PC-9 (cell line): Measurements from ENCODE around the gene UST. TPM values are rescaled to one million over a fixed set of nuclear protein-coding genes. Genes with fewer than 3 reads are reported as not detected.

ENCODE experiments used
- BruUV-seq: library from RNA; stranded (reverse); fragments of 400-500 nt; replicated peaks from 2 replicates; lab custom pipeline; 2021; lab: Mats Ljungman, UMichigan
- CTCF ChIA-PET: fragments of 300-600 bp; sonication (Branson Sonifier 250); formaldehyde crosslinking; loops from one replicate; lab custom pipeline; 2022; ENCODE audit warnings: antibody characterized with exemption; lab: Charles Lee
- POLR2A ChIA-PET: fragments of 300-600 bp; sonication (Branson Sonifier 250); formaldehyde crosslinking; loops from one replicate; lab custom pipeline; 2022; ENCODE audit warnings: antibody characterized with exemption; ENCODE audit not compliant: unreplicated experiment; lab: Charles Lee
- DNase-seq, 2 experiments: peaks; one replicate each; pipeline versions ENCODE4 v3.0.0 to v3.0.0-alpha.2; 2015 to 2022; ENCODE audit warnings: mixed read lengths in 1 of 2
- H2AFZ ChIP-seq: fragments of 200-600 bp; sonication (generic); 2 replicates; pipeline ENCODE4 v1.8.1; 2017; ENCODE audit warnings: antibody characterized with exemption
- H3F3A ChIP-seq: fragments of 200-600 bp; sonication (generic); 2 replicates; pipeline ENCODE4 v1.8.1; 2017; ENCODE audit warnings: antibody characterized with exemption, mild to moderate bottlenecking, low read depth; ENCODE audit not compliant: insufficient read depth
- H3K27ac ChIP-seq: fragments of 200-600 bp; sonication (generic); 2 replicates; pipeline ENCODE4 v1.6.1; 2016; ENCODE audit warnings: mixed run types
- H3K27me3 ChIP-seq: fragments of 200-600 bp; sonication (generic); 2 replicates; pipeline ENCODE4 v1.6.1; 2016; ENCODE audit warnings: low read depth, mixed run types; ENCODE audit not compliant: insufficient read depth
- H3K36me3 ChIP-seq: fragments of 200-600 bp; sonication (generic); 2 replicates; pipeline ENCODE4 v1.6.1; 2016; ENCODE audit warnings: low read depth, mixed run types
- H3K4me1 ChIP-seq: fragments of 200-600 bp; sonication (generic); replicated peaks from 2 replicates; pipeline ENCODE4 v1.6.1; 2016; ENCODE audit warnings: mixed run types; ENCODE audit not compliant: insufficient read depth
- H3K4me2 ChIP-seq: fragments of 200-600 bp; sonication (generic); 2 replicates; pipeline ENCODE4 v1.6.1; 2017; ENCODE audit warnings: mixed run types
- H3K4me3 ChIP-seq: fragments of 200-600 bp; sonication (generic); 2 replicates; pipeline ENCODE4 v1.6.1; 2016; ENCODE audit warnings: mixed run types
- H3K79me2 ChIP-seq: fragments of 200-600 bp; sonication (generic); 2 replicates; pipeline ENCODE4 v1.6.1; 2017; ENCODE audit warnings: low read depth, mixed run types
- H3K9me2 ChIP-seq: fragments of 200-600 bp; sonication (generic); 2 replicates; pipeline ENCODE4 v1.8.1; 2017; ENCODE audit warnings: mild to moderate bottlenecking; ENCODE audit not compliant: insufficient read depth
- H3K9me3 ChIP-seq: fragments of 200-600 bp; sonication (generic); 2 replicates; pipeline ENCODE4 v1.8.1; 2016; ENCODE audit warnings: low read depth; ENCODE audit not compliant: insufficient read depth
- H4K20me1 ChIP-seq: fragments of 200-600 bp; sonication (generic); 2 replicates; pipeline ENCODE4 v1.8.1; 2017; ENCODE audit not compliant: insufficient read depth
- CTCF ChIP-seq: fragments of 200-600 bp; sonication (generic); conservative IDR thresholded peaks from 2 replicates; pipeline ENCODE4 v1.6.1; 2017; ENCODE audit warnings: mixed run types, antibody characterized with exemption, mild to moderate bottlenecking, moderate library complexity
- EZH2 ChIP-seq: fragments of 200-600 bp; sonication (generic); IDR thresholded peaks from 2 replicates; pipeline ENCODE4 v1.8.0; 2017; ENCODE audit warnings: antibody characterized with exemption, low read depth
- intact Hi-C: fragments of 100-400 bp; cut with micrococcal nuclease; formaldehyde crosslinking; loops from one replicate; pipeline ENCODE4 v1.10.0; 2022; ENCODE audit not compliant: unreplicated experiment
- total RNA-seq: library from RNA; stranded (reverse); gene quantifications from 2 replicates; pipeline ENCODE4 v1.2.3, GENCODE V29; 2021

Gene UST
- total RNA-seq, 1 experiment from 2014 or later: 4.2 TPM

GRCh38 chr6:148770408-148771211 is 23.8 kb downstream of the UST start:
- Histone ChIP-seq H3K36me3 (no peaks in the 10 kb centered on the region), H3K9me3 (no peaks in the 10 kb centered on the region), H3K79me2 (no peaks in the 10 kb centered on the region), H3K27ac (no peak overlapping the region), H3K4me2 (no peak overlapping the region), H2AFZ (no peak overlapping the region), H3K4me1 (no peaks in the 10 kb centered on the region), H3K9me2 (no peaks in the 10 kb centered on the region), H4K20me1 (no peaks in the 10 kb centered on the region), H3K27me3 (no peaks in the 10 kb centered on the region), H3F3A (no peaks in the 10 kb centered on the region), H3K4me3 (no peak overlapping the region)
- DNase-seq: no peak
- BruUV-seq: no TSS peak
- POLR2A ChIA-PET: no interaction called here
- CTCF ChIA-PET: no interaction called here
- TF ChIP-seq CTCF (no peak), EZH2 (no peak)
- intact Hi-C loops: no loop called here

GRCh38 chr6:148771212-148771601 is 24.4 kb downstream of the UST start:
- Histone ChIP-seq H2AFZ (no peak overlapping the region), H3K9me3 (no peaks in the 10 kb centered on the region), H3K79me2 (no peaks in the 10 kb centered on the region), H3K4me3 (no peak overlapping the region), H3K27ac (no peak overlapping the region), H3K4me2 (no peak overlapping the region), H4K20me1 (no peaks in the 10 kb centered on the region), H3F3A (no peaks in the 10 kb centered on the region), H3K4me1 (no peaks in the 10 kb centered on the region), H3K27me3 (no peaks in the 10 kb centered on the region), H3K36me3 (no peaks in the 10 kb centered on the region), H3K9me2 (no peaks in the 10 kb centered on the region)
- intact Hi-C loops: no loop called here
- CTCF ChIA-PET: no interaction called here
- TF ChIP-seq EZH2 (no peak), CTCF (no peak)
- POLR2A ChIA-PET: no interaction called here
- BruUV-seq: no TSS peak
- no peak for DNase-seq

DNA sequence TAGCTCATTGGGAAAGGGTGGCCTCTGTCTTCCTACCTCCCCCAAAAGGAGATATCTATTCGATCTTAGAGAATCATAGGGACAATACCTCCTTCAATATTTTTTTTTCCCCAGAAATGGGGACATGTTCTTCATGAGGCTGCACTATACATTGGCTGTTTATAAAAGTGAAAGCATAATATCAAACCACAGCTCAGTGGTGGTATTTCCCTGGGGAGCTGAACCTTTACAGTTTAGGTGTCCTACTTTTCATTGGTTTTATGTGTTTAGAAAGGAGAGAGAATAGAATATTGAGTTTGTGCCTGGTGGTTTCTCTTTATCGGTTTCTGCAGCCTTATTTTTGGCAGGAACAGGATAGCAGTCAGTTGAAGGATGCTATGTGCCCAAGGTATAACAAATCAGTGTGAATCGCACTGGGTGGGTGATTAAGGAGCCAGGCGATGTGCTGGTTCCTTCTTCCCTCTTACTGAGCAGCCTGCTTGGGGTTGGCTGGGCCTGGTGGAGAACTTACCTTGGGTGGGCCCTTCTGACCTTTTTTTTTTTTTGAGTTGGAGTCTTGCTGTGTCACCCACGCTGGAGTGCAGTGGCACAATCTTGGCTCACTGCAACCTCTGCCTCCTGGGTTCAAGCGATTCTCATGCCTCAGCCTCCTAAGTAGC is 25.2 kb downstream of the UST start:
- intact Hi-C loops: no loop called here
- H3F3A ChIP-seq: no peaks in the 10 kb centered on the region
- POLR2A ChIA-PET: no interaction called here

More for the DNA sequence above, 25.2 kb downstream of the UST start:
- DNase-seq: no peak
- CTCF ChIA-PET: no interaction called here
- TF ChIP-seq EZH2: no peak
- no peaks in the 10 kb centered on the region for H3K9me3 ChIP-seq
- H3K4me3 ChIP-seq: no peak overlapping the region
- H3K27me3 ChIP-seq: no peaks in the 10 kb centered on the region
- H2AFZ ChIP-seq: no peak overlapping the region
- H3K4me1 ChIP-seq: no peaks in the 10 kb centered on the region
- H3K4me2 ChIP-seq: no peak overlapping the region
- no peaks in the 10 kb centered on the region for H3K9me2 ChIP-seq
- no TSS peak for BruUV-seq
- H3K36me3 ChIP-seq: no peaks in the 10 kb centered on the region
- no peaks in the 10 kb centered on the region for H4K20me1 ChIP-seq
- no peaks in the 10 kb centered on the region for H3K79me2 ChIP-seq
- no peak overlapping the region for H3K27ac ChIP-seq
